HL-60 (cell line): ENCODE measurements around the gene SLC32A1.

Source experiments
- GABPA ChIP-seq: IDR thresholded peaks from 2 replicates; pipeline ENCODE4 v1.6.1; 2012; ENCODE audit warnings: low read depth
- POLR2AphosphoS5 ChIP-seq: IDR thresholded peaks from 2 replicates; pipeline ENCODE4 v1.6.1; 2012; ENCODE audit warnings: low read depth
- REST ChIP-seq: IDR thresholded peaks from 2 replicates; pipeline ENCODE4 v1.6.1; 2012; ENCODE audit warnings: low read depth; ENCODE audit not compliant: insufficient replicate concordance
- SPI1 ChIP-seq: IDR thresholded peaks from 2 replicates; pipeline ENCODE4 v1.6.1; 2012; ENCODE audit warnings: low read depth, mild to moderate bottlenecking, borderline replicate concordance
- TF ChIP-seq, protein P1 (sequence below): IDR thresholded peaks from one replicate; pipeline ENCODE4 v1.5.1; 2011; ENCODE audit warnings: low read length, control low read depth, inconsistent platforms; ENCODE audit not compliant: insufficient read depth

DNA sequence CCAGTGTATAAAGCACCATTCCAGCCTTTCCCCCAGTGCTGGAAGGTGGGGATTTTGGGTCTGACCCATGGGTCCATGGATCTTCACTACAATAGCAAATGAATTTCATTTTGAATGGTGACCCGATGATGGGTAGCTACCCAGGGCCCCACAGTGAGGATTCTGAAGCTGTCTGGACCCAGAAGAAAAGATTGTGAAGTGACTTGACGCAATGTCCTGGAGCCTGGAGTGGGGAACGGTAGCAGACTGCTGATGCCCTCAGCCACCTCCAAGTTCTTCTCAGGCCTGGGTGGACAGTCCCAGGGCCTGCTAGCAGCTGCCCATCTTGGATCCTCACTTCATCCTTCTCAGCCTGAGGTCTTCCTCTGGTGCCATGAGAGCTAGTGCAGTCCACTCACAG is 23.4 kb upstream of the SLC32A1 start:
- TF ChIP-seq, protein P1, sequence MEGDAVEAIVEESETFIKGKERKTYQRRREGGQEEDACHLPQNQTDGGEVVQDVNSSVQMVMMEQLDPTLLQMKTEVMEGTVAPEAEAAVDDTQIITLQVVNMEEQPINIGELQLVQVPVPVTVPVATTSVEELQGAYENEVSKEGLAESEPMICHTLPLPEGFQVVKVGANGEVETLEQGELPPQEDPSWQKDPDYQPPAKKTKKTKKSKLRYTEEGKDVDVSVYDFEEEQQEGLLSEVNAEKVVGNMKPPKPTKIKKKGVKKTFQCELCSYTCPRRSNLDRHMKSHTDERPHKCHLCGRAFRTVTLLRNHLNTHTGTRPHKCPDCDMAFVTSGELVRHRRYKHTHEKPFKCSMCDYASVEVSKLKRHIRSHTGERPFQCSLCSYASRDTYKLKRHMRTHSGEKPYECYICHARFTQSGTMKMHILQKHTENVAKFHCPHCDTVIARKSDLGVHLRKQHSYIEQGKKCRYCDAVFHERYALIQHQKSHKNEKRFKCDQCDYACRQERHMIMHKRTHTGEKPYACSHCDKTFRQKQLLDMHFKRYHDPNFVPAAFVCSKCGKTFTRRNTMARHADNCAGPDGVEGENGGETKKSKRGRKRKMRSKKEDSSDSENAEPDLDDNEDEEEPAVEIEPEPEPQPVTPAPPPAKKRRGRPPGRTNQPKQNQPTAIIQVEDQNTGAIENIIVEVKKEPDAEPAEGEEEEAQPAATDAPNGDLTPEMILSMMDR, result no peak
- no peak for TF ChIP-seq POLR2AphosphoS5
- TF ChIP-seq GABPA, result no peak
- no peak for TF ChIP-seq REST
- TF ChIP-seq SPI1, result no peak
